ENCODE results near the gene DNM1L. TPM values are rescaled to one million over a fixed set of nuclear protein-coding genes. Genes with fewer than 3 reads are reported as not detected.
"Not testable (repeated sequence)": the region's sequence is repeated elsewhere in the genome, so short reads cannot be mapped to it uniquely, and the experiment has no call there.

The DNM1L gene
- total RNA-seq, 4 donors from 2014 or later = 66.4 to 81.4 (median 71.8) TPM

DNA sequence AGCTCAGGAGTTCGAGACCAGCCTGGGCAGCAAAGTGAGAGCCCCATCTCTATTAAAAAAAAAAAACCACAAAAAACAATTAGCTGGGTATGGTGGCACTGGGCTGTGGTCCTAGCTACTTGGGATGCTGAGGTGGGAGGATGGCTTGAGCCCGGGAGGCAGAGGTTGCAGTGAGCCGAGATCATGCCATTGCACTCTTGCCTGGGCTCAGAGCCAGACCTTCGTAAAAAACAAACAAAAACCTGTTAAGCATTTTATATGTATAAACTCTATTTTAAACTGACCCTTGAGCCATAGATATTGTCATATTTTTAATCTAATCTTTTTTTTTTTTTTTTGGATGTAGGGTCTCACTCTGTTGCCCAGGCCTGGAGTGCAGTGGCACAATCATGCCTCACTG is 35.7 kb downstream of the DNM1L start:
- intact Hi-C loops (cut with DNase I) = no loop called here
- Histone ChIP-seq H3K4me3 (no peak overlapping the region), H3K4me1 (no peaks in the 10 kb centered on the region), H3K27me3 (no peaks in the 10 kb centered on the region), H3K27ac (replicated peaks in 1 of 4) (no peak overlapping the region), H3K9me3 (no peaks in the 10 kb centered on the region), H3K36me3 (peaks cover 13 to 83% (median 49%) of the 10 kb centered on the region in 4 donors)
- TF ChIP-seq POLR2A (IDR thresholded peaks at IDR 0.05; ENCODE audit: low read depth) (no peak), CTCF (IDR thresholded peaks at IDR 0.05) (no peak), EP300 (IDR thresholded peaks at IDR 0.05) (no peak), POLR2AphosphoS5 (IDR thresholded peaks at IDR 0.05) (no peak)
- no peak for DNase-seq (ENCODE audit: extremely low spot score)
- 93% methylated on average over 4 of the region's 4 CpGs for WGBS

GRCh38 chr12:32718926-32719325 is 39.8 kb downstream of the DNM1L start:
- H3K4me3 ChIP-seq = no peak overlapping the region
- no peak overlapping the region for H3K27ac ChIP-seq (replicated peaks in 1 of 4)
- peaks cover 7 to 77% (median 46%) of the 10 kb centered on the region in 4 donors for H3K36me3 ChIP-seq
- 98% methylated on average over 2 of the region's 2 CpGs for WGBS
- H3K9me3 ChIP-seq = no peaks in the 10 kb centered on the region
- H3K4me1 ChIP-seq = no peaks in the 10 kb centered on the region
- DNase-seq (ENCODE audit: extremely low spot score) = no peak
- intact Hi-C loops (cut with DNase I) = no loop called here
- H3K27me3 ChIP-seq = no peaks in the 10 kb centered on the region
- TF ChIP-seq CTCF (IDR thresholded peaks at IDR 0.05) = no peak
- no peak for TF ChIP-seq EP300 (IDR thresholded peaks at IDR 0.05)
- TF ChIP-seq POLR2A (IDR thresholded peaks at IDR 0.05; ENCODE audit: low read depth) = no peak
- no peak for TF ChIP-seq POLR2AphosphoS5 (IDR thresholded peaks at IDR 0.05)

DNA sequence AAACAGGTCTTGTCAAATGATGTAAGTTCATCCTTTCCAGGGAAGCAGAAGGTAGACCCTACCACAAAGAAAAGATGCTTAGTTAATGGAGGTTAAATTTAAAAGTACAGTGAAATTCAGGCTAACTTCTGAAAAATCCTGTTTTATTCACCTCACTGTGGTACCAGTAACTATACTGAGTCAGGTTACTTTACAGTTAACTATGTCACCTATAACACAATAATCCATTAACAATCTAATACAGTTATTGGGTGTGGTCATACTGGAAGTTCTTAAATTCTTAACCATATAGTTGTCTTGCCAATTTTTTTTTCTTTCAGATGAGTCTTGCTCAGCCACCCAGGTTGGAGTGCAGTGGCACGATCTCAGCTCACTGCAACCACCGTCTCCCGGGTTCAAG is 46.2 kb downstream of the DNM1L start:
- H3K36me3 ChIP-seq = peaks cover 12 to 86% (median 60%) of the 10 kb centered on the region in 4 donors
- H3K4me1 ChIP-seq; DNase-seq (ENCODE audit: extremely low spot score); intact Hi-C loops (cut with DNase I); H3K27ac ChIP-seq (replicated peaks in 1 of 4); H3K27me3 ChIP-seq; H3K4me3 ChIP-seq; H3K9me3 ChIP-seq: not testable (repeated sequence)
- WGBS = 97% methylated on average over 3 of the region's 3 CpGs

GRCh38 chr12:32726286-32726685 is 47.2 kb downstream of the DNM1L start:
- TF ChIP-seq EP300 (IDR thresholded peaks at IDR 0.05) = no peak
- no peak for TF ChIP-seq POLR2AphosphoS5 (IDR thresholded peaks at IDR 0.05)
- no peak for TF ChIP-seq CTCF (IDR thresholded peaks at IDR 0.05)
- no peak for TF ChIP-seq POLR2A (IDR thresholded peaks at IDR 0.05; ENCODE audit: low read depth)
- no peaks in the 10 kb centered on the region for H3K9me3 ChIP-seq
- DNase-seq (ENCODE audit: extremely low spot score) = no peak
- 96% methylated on average over 2 of the region's 2 CpGs for WGBS
- no peaks in the 10 kb centered on the region for H3K4me1 ChIP-seq
- no peaks in the 10 kb centered on the region for H3K27me3 ChIP-seq
- H3K4me3 ChIP-seq = no peak overlapping the region
- peaks cover 15 to 86% (median 62%) of the 10 kb centered on the region in 4 donors for H3K36me3 ChIP-seq
- intact Hi-C loops (cut with DNase I) = no loop called here
- H3K27ac ChIP-seq (replicated peaks in 1 of 4) = no peak overlapping the region

DNA sequence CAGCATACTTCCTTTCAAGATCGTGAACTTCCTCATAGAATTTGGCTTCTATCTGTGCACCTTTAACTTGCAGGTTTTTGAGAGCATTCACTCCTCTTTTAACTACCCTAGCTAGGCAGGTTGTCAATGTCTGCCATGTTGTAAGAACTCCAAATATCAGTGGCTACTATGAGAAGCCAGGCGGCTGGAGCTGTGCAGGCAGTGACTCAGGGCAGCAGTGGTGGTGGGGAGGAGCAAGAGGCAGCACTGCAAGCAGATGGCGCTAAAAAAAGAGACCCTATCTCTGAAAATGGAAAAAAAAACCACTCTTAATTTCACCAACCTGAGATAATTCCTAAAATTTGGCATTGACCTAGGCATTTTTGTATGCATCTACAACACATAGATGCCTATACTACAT is 48.1 kb downstream of the DNM1L start:
- WGBS = 93% methylated on average over 3 of the region's 3 CpGs
- H3K36me3 ChIP-seq = peaks cover 25 to 86% (median 62%) of the 10 kb centered on the region in 4 donors
- H3K27me3 ChIP-seq = no peaks in the 10 kb centered on the region
- H3K4me3 ChIP-seq = no peak overlapping the region
- DNase-seq (ENCODE audit: extremely low spot score) = no peak
- intact Hi-C loops (cut with DNase I) = no loop called here
- no peaks in the 10 kb centered on the region for H3K4me1 ChIP-seq
- no peak overlapping the region for H3K27ac ChIP-seq (replicated peaks in 1 of 4)
- no peak for TF ChIP-seq CTCF (IDR thresholded peaks at IDR 0.05)
- no peak for TF ChIP-seq EP300 (IDR thresholded peaks at IDR 0.05)
- no peak for TF ChIP-seq POLR2AphosphoS5 (IDR thresholded peaks at IDR 0.05)
- no peak for TF ChIP-seq POLR2A (IDR thresholded peaks at IDR 0.05; ENCODE audit: low read depth)
- H3K9me3 ChIP-seq = no peaks in the 10 kb centered on the region

All from esophagus muscularis mucosa (tissue), 4 donors.